ENCODE measurements around the gene ACBD6. TPM values are rescaled to one million over a fixed set of nuclear protein-coding genes. Genes with fewer than 3 reads are reported as not detected.

Gene ACBD6
- total and polyA plus RNA-seq, 10 of the 15 experiments (the other 5 are each of a cell fraction or from before 2014, with no cell fraction given) = 15.0 to 67.3 (median 55.0) TPM

GRCh38 chr1:180370188-180370587 is 132.2 kb downstream of the ACBD6 start:
- DNase-seq (ENCODE audit: low read depth, low spot score) (no peak), ATAC-seq (no peak), FAIRE-seq (no peak)
- no peak for TF ChIP-seq HSF1 (IDR thresholded peaks at IDR 0.05; ENCODE audit: low read depth, low read length)
- TF ChIP-seq FOXM1 (IDR thresholded peaks at IDR 0.05; ENCODE audit: low read depth, low read length) = no peak
- no peak for TF ChIP-seq NBN (IDR thresholded peaks at IDR 0.05)
- no peak for TF ChIP-seq CBX3 (IDR thresholded peaks at IDR 0.05; ENCODE audit: borderline replicate concordance, low read depth)
- no peak for TF ChIP-seq PRDM15 (CRISPR knock-in tag; IDR thresholded peaks at IDR 0.05)
- TF ChIP-seq ZNF217 (IDR thresholded peaks at IDR 0.05) = no peak
- TF ChIP-seq FOXK2 (IDR thresholded peaks at IDR 0.05) = no peak
- TF ChIP-seq MEF2B (IDR thresholded peaks at IDR 0.05; ENCODE audit: partially characterized antibody, poor library complexity, severe bottlenecking) = no peak
- TF ChIP-seq HDAC6 (IDR thresholded peaks at IDR 0.05; ENCODE audit: unreplicated experiment) = no peak
- TF ChIP-seq STAT3 (IDR thresholded peaks at IDR 0.05; ENCODE audit: low read depth, low read length) = no peak
- no peak for TF ChIP-seq NKRF (conservative IDR thresholded peaks at IDR 0.05)
- TF ChIP-seq ZNF207 (IDR thresholded peaks at IDR 0.05; ENCODE audit: borderline replicate concordance) = no peak
- TF ChIP-seq ATF3 (IDR thresholded peaks at IDR 0.05; ENCODE audit: borderline replicate concordance, extremely low read depth, low read depth, low read length) = no peak
- TF ChIP-seq ELK1 (IDR thresholded peaks at IDR 0.05; ENCODE audit: low read depth, low read length) = no peak
- no peak for TF ChIP-seq RUNX3 (IDR thresholded peaks at IDR 0.05; ENCODE audit: low read length)
- ChIA-PET CTCF (interaction anchor here (1.3 to 1.6 kb wide), 3 partner anchors 10 to 112 kb away, joined by 3 to 4 read pairs (median 3); no protein-coding TSS in a partner anchor), POLR2A (no interaction called here), RAD21 (ENCODE audit: unreplicated experiment) (no interaction called here), SMC1A (ENCODE audit: uncharacterized antibody, unreplicated experiment) (no interaction called here)
- Histone ChIP-seq H3K9ac (ENCODE audit: control insufficient read depth, insufficient read depth, low read length) (no peak overlapping the region), H3K4me3 (no peak overlapping the region), H3K27ac (ENCODE audit: control insufficient read depth, insufficient read depth) (no peak overlapping the region), H3K79me2 (ENCODE audit: control insufficient read depth, insufficient read depth, low read length) (no peaks in the 10 kb centered on the region), H2AFZ (ENCODE audit: control insufficient read depth, low read depth, low read length) (no peak overlapping the region), H3K27me3 (replicated peaks in 1 of 2; ENCODE audit: control insufficient read depth in 2 of 2, insufficient read depth in 2 of 2, low read length in 1 of 2) (no peaks in the 10 kb centered on the region), H3K36me3 (ENCODE audit: control insufficient read depth in 2 of 2, insufficient read depth in 2 of 2, low read length in 1 of 2) (no peaks in the 10 kb centered on the region), H3K9me3 (replicated peaks; ENCODE audit: control insufficient read depth, insufficient read depth, low read length) (no peaks in the 10 kb centered on the region), H3K4me2 (ENCODE audit: control insufficient read depth, insufficient read depth) (no peak overlapping the region), H3K4me1 (ENCODE audit: control insufficient read depth, insufficient read depth, low read length) (no peaks in the 10 kb centered on the region), H4K20me1 (ENCODE audit: control insufficient read depth, insufficient read depth) (no peaks in the 10 kb centered on the region)
- no TSS peak for BruUV-seq (replicated peaks)
- intact Hi-C loops (cut with micrococcal nuclease; ENCODE audit: unreplicated experiment) = no loop called here
- in situ Hi-C loops (cut with MboI) = no loop called here

Measured in GM12878 (cell line).